ENCODE results near the gene KCNK13.
A peak's percentile ranks its signal among the peaks of the same experiment; 100 is the strongest.

Gene KCNK13

DNA sequence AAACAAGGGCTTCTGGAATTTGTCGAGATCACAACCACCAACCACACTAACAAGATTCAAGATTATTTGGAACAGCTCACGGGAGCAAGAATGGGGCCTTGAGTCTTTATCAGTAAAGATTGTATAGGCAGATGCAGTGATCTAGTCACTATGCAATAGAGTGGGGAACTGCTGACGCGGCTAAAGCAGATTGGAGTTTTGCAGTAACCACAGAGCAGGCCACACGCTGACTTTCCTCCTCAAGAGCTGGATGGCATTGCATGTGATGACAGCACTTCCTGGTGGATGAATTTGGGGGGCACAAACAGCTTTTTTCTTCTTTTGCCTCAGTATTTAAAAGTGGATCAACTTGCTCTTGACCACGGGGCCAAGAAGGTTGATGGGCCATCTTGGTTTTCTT is 46.0 kb downstream of the KCNK13 start:
- no peak overlapping the region for H3K27ac ChIP-seq (replicated peaks)
- TF ChIP-seq POLR2AphosphoS5 (IDR thresholded peaks at IDR 0.05; ENCODE audit: low read depth) (no peak), SPI1 (IDR thresholded peaks at IDR 0.05; ENCODE audit: borderline replicate concordance, low read depth) (no peak), CTCF (IDR thresholded peaks at IDR 0.05; ENCODE audit: insufficient read depth, low read length) (no peak), GABPA (IDR thresholded peaks at IDR 0.05; ENCODE audit: low read depth) (no peak)
- TF ChIP-seq, protein P1, sequence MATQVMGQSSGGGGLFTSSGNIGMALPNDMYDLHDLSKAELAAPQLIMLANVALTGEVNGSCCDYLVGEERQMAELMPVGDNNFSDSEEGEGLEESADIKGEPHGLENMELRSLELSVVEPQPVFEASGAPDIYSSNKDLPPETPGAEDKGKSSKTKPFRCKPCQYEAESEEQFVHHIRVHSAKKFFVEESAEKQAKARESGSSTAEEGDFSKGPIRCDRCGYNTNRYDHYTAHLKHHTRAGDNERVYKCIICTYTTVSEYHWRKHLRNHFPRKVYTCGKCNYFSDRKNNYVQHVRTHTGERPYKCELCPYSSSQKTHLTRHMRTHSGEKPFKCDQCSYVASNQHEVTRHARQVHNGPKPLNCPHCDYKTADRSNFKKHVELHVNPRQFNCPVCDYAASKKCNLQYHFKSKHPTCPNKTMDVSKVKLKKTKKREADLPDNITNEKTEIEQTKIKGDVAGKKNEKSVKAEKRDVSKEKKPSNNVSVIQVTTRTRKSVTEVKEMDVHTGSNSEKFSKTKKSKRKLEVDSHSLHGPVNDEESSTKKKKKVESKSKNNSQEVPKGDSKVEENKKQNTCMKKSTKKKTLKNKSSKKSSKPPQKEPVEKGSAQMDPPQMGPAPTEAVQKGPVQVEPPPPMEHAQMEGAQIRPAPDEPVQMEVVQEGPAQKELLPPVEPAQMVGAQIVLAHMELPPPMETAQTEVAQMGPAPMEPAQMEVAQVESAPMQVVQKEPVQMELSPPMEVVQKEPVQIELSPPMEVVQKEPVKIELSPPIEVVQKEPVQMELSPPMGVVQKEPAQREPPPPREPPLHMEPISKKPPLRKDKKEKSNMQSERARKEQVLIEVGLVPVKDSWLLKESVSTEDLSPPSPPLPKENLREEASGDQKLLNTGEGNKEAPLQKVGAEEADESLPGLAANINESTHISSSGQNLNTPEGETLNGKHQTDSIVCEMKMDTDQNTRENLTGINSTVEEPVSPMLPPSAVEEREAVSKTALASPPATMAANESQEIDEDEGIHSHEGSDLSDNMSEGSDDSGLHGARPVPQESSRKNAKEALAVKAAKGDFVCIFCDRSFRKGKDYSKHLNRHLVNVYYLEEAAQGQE (IDR thresholded peaks at IDR 0.05; ENCODE audit: insufficient replicate concordance, low read depth): no peak
- peak in 1 of 2 experiments; percentile 3 for DNase-seq (ENCODE audit: low read depth in 1 of 2, low spot score in 1 of 2)
- peaks cover 3% of the 10 kb centered on the region for H3K27me3 ChIP-seq (ENCODE audit: insufficient read depth, poor library complexity, severe bottlenecking)
- H3K4me3 ChIP-seq (replicated peaks; ENCODE audit: insufficient read depth, low read length): no peak overlapping the region

GRCh38 chr14:90109858-90110257 is 48.1 kb downstream of the KCNK13 start:
- TF ChIP-seq CTCF (IDR thresholded peaks at IDR 0.05; ENCODE audit: insufficient read depth, low read length) (peak; percentile 22), POLR2AphosphoS5 (IDR thresholded peaks at IDR 0.05; ENCODE audit: low read depth) (no peak)
- no peak overlapping the region for H3K4me3 ChIP-seq (replicated peaks; ENCODE audit: insufficient read depth, low read length)

DNA sequence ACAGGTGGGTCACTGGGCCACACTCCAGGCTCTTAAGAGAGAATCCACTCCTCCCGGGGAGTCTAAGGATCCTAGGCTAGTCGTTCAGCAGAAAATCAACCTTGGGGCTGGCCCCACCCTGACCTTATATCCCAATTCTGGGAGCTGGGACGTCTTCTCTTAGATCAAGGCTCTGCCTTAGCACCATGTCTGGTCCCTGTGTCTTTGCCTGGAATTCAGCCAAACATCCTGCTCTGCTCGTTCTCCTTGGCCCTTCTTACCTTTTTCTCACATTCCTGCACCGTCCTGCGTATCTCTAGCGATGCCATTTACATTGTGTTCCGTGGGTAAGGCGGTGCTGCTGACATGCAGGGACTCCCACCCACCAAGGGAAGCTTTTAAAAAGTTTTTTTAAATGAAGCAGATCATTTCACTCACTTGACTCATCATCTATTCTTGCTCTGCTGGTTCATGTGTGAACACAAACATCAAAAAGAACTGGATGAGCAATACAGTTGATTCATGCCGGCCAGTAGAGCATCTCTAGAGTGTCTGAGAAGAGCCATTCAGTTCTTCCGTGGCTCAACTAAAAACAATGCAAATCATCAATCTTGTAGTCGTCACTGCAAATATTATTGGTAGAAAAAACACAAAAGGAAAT is 50.2 kb downstream of the KCNK13 start:
- Histone ChIP-seq H3K27ac (replicated peaks) (no peak overlapping the region), H3K4me3 (replicated peaks; ENCODE audit: insufficient read depth, low read length) (no peak overlapping the region), H3K27me3 (ENCODE audit: insufficient read depth, poor library complexity, severe bottlenecking) (peaks cover 3% of the 10 kb centered on the region)
- TF ChIP-seq SPI1 (IDR thresholded peaks at IDR 0.05; ENCODE audit: borderline replicate concordance, low read depth): no peak
- TF ChIP-seq, protein P1 (IDR thresholded peaks at IDR 0.05; ENCODE audit: insufficient replicate concordance, low read depth): no peak
- no peak for TF ChIP-seq GABPA (IDR thresholded peaks at IDR 0.05; ENCODE audit: low read depth)
- no peak for TF ChIP-seq POLR2AphosphoS5 (IDR thresholded peaks at IDR 0.05; ENCODE audit: low read depth)
- TF ChIP-seq CTCF (IDR thresholded peaks at IDR 0.05; ENCODE audit: insufficient read depth, low read length): no peak
- DNase-seq (ENCODE audit: low read depth in 1 of 2, low spot score in 1 of 2): no peak

More at GRCh38 chr14:90109858-90110257, 48.1 kb downstream of the KCNK13 start:
- Histone ChIP-seq H3K27ac (replicated peaks) (no peak overlapping the region), H3K27me3 (ENCODE audit: insufficient read depth, poor library complexity, severe bottlenecking) (peaks cover 3% of the 10 kb centered on the region)
- peak in 1 of 2 experiments; percentile 7 for DNase-seq (ENCODE audit: low read depth in 1 of 2, low spot score in 1 of 2)

DNA sequence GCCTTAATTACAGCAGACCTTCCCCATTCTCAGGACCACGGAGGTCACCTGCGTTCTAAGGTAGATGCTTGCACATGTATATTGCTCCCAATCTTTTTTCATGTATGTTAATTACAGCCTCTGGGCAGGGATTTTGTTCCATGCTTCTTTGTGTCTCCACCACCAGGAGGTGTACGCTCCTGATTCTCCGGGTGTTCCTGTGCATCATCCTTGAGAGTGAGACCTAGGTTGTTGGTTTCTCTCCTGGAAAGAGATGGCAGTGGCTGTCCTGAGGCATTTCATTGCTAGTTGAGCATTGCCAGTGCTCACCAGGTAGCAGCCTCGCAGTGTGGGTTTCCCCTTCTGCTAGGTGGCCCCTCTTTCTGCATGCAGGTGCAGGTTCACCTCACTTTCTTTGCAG is 52.8 kb downstream of the KCNK13 start:
- no peak overlapping the region for H3K4me3 ChIP-seq (replicated peaks; ENCODE audit: insufficient read depth, low read length)
- no peak for DNase-seq (ENCODE audit: low read depth in 1 of 2, low spot score in 1 of 2)
- TF ChIP-seq, protein P1 (IDR thresholded peaks at IDR 0.05; ENCODE audit: insufficient replicate concordance, low read depth): no peak
- TF ChIP-seq POLR2AphosphoS5 (IDR thresholded peaks at IDR 0.05; ENCODE audit: low read depth) (no peak), SPI1 (IDR thresholded peaks at IDR 0.05; ENCODE audit: borderline replicate concordance, low read depth) (no peak), GABPA (IDR thresholded peaks at IDR 0.05; ENCODE audit: low read depth) (no peak)
- peaks cover 4% of the 10 kb centered on the region for H3K27me3 ChIP-seq (ENCODE audit: insufficient read depth, poor library complexity, severe bottlenecking)
- no peak overlapping the region for H3K27ac ChIP-seq (replicated peaks)
